H4 (cell line): ENCODE results near the gene POLD4. TPM values are rescaled to one million over a fixed set of nuclear protein-coding genes. Genes with fewer than 3 reads are reported as not detected.

Source experiments
- DNase-seq: peaks from one replicate; pipeline ENCODE4 v3.0.0-alpha.2; 2015; ENCODE audit warnings: low spot score
- total RNA-seq: library from RNA; depleted of rRNA; stranded (reverse); fragments of >200 nt; shearing (Covaris generic); gene quantifications from 2 replicates; pipeline ENCODE4 v1.2.3, GENCODE V29; 2014

The POLD4 gene
- total RNA-seq, 1 experiment from 2014 or later = 77.4 TPM

GRCh38 chr11:67317888-67318555, 35.3 kb downstream of the POLD4 start:
- no peak for DNase-seq

GRCh38 chr11:67317205-67317887, 36.0 kb downstream of the POLD4 start:
- peak; percentile 93 for DNase-seq

DNA sequence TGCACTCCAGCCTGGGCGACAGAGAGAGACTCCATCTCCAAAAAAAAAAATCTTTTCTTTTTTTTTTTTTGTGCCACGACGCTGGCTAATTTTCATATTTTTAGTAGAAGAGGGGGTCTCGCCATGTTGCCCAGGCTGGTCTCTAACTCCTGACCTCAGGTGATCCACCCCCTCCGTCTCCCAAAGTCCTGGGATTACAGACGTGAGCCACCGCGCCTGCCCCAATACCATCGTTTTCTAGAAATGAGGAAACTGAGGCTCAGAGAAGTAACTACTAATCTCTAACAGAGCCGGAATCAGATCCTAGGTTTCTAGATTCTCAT, 36.5 kb downstream of the POLD4 start:
- DNase-seq = no peak

DNA sequence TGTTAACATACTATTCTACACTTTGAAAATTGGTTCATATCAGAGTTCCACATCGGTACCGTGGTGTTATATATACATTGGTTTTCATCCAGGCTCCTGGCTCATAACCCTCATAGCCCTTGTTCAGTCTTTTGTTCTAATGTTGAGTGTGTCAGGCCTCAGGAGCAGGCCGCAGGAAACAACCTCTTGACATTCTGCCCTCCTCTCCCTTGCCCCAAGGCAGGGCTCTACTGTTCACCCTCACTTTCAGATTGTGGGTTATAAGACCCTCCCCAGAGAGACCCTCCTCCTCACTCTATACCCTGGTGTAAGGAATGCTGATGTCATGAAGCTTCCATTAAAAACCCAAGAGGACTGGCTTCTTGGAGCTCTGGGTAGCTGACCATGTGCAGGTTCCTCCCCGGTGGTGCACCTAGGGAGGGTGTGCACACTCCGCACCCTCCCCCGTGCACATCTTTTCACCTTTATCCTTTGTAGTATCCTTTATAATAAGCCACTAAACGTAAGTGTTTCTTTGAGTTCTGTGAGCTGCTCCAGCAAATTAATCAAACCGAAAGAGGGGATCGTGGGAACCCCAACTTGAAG, 37.9 kb downstream of the POLD4 start:
- DNase-seq = no peak

- no peak for DNase-seq
Measured at GRCh38 chr11:67314218-67314617, 39.1 kb downstream of the POLD4 start.

GRCh38 chr11:67313125-67313890, 40.0 kb downstream of the POLD4 start:
- no peak for DNase-seq

- peak; percentile 6 for DNase-seq
Measured at GRCh38 chr11:67312187-67313021, 40.9 kb downstream of the POLD4 start.

DNA sequence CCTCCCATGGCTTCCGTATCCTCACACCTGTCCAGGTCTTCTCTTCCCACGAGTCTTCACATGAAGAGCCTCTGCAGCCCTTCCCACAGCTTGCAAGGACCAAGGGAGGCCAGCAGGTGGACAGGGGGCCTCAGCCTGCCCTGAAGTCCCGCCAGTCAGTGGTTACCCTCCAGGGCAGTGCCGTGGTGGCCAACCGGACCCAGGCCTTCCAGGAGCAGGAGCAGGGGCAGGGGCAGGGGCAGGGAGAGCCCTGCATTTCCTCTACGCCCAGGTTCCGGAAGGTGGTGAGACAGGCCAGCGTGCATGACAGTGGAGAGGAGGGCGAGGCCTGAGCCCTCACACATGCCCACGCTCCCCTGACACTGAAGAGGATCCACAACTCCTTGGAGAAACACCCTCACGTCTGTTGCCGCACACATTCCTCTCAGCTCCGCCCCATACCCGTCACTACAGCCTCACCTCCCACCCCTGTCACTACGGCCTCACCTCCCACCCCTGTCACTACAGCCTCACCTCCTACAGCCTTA, 41.7 kb downstream of the POLD4 start:
- DNase-seq = no peak

GRCh38 chr11:67311051-67311555, 42.2 kb downstream of the POLD4 start:
- no peak for DNase-seq

- peak; percentile 1 for DNase-seq
Measured at GRCh38 chr11:67310246-67311050, 42.9 kb downstream of the POLD4 start.

DNA sequence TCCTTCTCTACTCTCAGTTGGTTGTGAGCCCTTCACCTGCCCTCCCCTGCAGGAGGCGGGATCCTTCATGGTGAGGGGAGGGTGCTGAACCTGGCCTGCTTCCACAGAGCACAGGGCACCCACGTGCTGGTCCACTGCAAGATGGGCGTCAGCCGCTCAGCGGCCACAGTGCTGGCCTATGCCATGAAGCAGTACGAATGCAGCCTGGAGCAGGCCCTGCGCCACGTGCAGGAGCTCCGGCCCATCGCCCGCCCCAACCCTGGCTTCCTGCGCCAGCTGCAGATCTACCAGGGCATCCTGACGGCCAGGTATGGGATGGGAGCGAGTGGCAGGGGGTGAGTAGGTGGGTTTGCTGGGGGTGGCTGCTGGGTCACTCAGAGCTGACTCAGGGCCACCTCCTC, 43.7 kb downstream of the POLD4 start:
- DNase-seq = peak; percentile 2

- DNase-seq = no peak
Measured at GRCh38 chr11:67309166-67309565, 44.2 kb downstream of the POLD4 start.

DNA sequence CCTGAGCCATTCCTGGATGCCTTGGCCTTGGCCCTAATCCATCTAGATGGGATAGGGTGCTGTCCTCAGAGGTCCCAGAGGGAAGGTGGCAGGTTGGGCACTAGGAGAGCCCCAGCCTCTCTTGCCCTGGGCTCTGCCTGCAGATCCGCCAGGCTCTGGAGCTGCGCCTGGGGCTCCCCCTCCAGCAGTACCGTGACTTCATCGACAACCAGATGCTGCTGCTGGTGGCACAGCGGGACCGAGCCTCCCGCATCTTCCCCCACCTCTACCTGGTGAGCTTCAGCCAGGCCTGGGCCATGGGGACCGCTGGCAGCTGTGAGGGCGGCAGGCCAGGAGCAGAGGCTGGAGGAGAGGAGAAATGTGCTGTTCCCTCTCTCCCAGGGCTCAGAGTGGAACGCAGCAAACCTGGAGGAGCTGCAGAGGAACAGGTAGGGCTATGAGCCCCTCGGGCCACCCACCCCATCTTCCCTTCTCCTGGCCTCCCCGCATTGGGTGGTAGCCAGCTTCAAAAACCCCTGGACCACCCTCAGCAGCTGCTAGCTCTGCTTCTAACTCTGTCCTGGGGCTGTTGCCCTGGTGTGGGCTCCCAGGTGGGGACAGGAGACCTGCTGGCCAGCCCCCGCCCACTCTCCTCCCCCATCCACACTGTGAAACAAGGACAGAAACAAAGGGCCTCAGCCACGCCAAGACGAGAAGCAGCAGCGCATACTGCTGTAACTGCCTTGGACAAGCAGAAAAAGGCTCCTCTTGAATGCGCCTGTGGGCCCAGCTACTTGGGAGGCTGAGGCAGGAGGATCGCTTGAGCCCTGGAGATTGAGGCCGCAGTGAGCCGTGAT, 45.1 kb downstream of the POLD4 start:
- DNase-seq = peak; percentile 4

DNA sequence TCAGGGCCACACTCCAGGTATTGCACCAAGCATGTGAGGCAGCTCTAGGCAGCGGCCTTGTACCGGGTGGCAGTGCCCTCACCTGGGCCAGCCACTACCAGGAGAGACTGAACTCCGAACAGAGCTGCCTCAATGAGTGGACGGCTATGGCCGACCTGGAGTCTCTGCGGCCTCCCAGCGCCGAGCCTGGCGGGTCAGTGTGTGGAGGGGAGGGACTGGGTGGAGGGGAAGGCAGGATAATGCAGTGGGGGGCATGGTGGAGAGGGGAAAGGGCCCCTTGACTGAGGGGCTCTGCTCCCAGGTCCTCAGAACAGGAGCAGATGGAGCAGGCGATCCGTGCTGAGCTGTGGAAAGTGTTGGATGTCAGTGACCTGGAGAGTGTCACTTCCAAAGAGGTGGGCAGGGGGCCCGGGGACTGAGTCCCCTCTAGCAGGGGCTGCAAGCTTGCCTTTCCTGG, 45.8 kb downstream of the POLD4 start:
- DNase-seq = peak; percentile 1

GRCh38 chr11:67306769-67307544, 46.4 kb downstream of the POLD4 start:
- DNase-seq = peak; percentile 2

DNA sequence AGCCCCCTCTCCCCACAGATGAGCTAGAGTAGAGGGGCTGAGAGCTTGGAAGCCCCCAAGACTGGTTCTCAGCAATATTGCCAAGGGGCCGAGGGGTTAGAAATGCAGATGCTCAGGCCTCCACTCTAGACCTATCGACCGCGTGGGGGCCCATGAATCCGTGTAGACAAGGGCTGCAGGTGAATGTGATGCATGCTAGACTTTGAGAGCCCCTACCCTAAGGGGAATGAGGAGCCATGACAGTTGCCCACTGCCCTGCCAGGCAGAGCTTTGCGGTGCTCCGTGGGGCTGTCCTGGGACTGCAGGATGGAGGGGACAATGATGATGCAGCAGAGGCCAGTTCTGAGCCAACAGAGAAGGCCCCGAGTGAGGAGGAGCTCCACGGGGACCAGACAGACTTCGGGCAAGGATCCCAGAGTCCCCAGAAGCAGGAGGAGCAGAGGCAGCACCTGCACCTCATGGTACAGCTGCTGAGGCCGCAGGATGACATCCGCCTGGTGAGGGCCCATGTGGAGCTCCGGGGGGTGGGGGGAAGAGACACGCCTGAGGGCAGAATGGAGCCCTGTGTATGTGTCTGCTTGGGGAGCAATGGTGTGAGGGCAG, 48.7 kb downstream of the POLD4 start:
- DNase-seq = no peak

GRCh38 chr11:67303835-67304411, 49.4 kb downstream of the POLD4 start:
- DNase-seq = no peak
